Body of pancreas (tissue), 4 donors: ENCODE data around the gene SMARCA2. TPM values are rescaled to one million over a fixed set of nuclear protein-coding genes. Genes with fewer than 3 reads are reported as not detected.

Experiments used
- ATAC-seq: fragments of 150-250 bp; one replicate; pipeline ENCODE4 v1.9.1; 2016
- DNase-seq, 4 donors: peaks; one replicate each; pipeline ENCODE4 v3.0.0-alpha.2; 2019
- H3K27ac ChIP-seq, 4 donors: fragments of 200-600 bp; sonication (generic); 1 replicate in 3 of 4; 2 replicates in 1 of 4; pipeline versions ENCODE4 v1.5.1 to v1.6.1; 2016 to 2019; ENCODE audit warnings: mild to moderate bottlenecking in 1 of 4, mixed read lengths in 1 of 4, moderate library complexity in 1 of 4
- H3K27me3 ChIP-seq, 2 donors: fragments of 200-600 bp; sonication (generic); one replicate each; pipeline ENCODE4 v1.6.0; 2016; ENCODE audit warnings: mild to moderate bottlenecking in 1 of 2
- H3K36me3 ChIP-seq, 2 donors: fragments of 200-600 bp; sonication (generic); replicated peaks in 1 of 2; 2 replicates each; pipeline ENCODE4 v1.5.1; 2016; ENCODE audit warnings: low read depth in 2 of 2; ENCODE audit not compliant: insufficient read depth in 1 of 2
- H3K4me1 ChIP-seq: fragments of 200-600 bp; sonication (generic); one replicate; pipeline ENCODE4 v1.6.0; 2016
- H3K4me3 ChIP-seq, 2 donors: fragments of 200-600 bp; sonication (generic); 1 replicate in 1 of 2; 2 replicates in 1 of 2; pipeline ENCODE4 v1.5.1; 2016 to 2019
- H3K9me3 ChIP-seq, 3 donors: fragments of 200-600 bp; sonication (generic); 1 replicate in 2 of 3; 2 replicates in 1 of 3; pipeline ENCODE4 v1.5.1; 2016
- CTCF ChIP-seq, 7 experiments: fragments of 450-650 bp in 4 of 7; fragments of 200-600 bp in 3 of 7; sonication (generic) in 3 of 7; IDR thresholded peaks; one replicate each; pipeline ENCODE4 v1.5.1; 2016 to 2019; ENCODE audit warnings: antibody characterized with exemption in 7 of 7
- POLR2A ChIP-seq, 3 donors: fragments of 450-650 bp; IDR thresholded peaks; one replicate each; pipeline ENCODE4 v1.6.1; 2016; ENCODE audit warnings: antibody characterized with exemption in 3 of 3, mild to moderate bottlenecking in 2 of 3
- WGBS, 2 donors: methylation state at CpG; one replicate each; pipeline ENCODE4 v1.1.5; 2017; 5-methylcytosine and 5-hydroxymethylcytosine counted together
- intact Hi-C: fragments of 100-400 bp; cut with DNase I; formaldehyde crosslinking; loops from one replicate; pipeline ENCODE4 v1.15.1; 2023
- total RNA-seq, 2 donors: library from RNA; depleted of rRNA; stranded (reverse); fragments of >200 nt; gene quantifications; one replicate each; pipeline ENCODE4 v1.1.0, GENCODE V29; 2016

SMARCA2 gene
- total RNA-seq, 2 donors from 2014 or later = 83.8 to 117 TPM

DNA sequence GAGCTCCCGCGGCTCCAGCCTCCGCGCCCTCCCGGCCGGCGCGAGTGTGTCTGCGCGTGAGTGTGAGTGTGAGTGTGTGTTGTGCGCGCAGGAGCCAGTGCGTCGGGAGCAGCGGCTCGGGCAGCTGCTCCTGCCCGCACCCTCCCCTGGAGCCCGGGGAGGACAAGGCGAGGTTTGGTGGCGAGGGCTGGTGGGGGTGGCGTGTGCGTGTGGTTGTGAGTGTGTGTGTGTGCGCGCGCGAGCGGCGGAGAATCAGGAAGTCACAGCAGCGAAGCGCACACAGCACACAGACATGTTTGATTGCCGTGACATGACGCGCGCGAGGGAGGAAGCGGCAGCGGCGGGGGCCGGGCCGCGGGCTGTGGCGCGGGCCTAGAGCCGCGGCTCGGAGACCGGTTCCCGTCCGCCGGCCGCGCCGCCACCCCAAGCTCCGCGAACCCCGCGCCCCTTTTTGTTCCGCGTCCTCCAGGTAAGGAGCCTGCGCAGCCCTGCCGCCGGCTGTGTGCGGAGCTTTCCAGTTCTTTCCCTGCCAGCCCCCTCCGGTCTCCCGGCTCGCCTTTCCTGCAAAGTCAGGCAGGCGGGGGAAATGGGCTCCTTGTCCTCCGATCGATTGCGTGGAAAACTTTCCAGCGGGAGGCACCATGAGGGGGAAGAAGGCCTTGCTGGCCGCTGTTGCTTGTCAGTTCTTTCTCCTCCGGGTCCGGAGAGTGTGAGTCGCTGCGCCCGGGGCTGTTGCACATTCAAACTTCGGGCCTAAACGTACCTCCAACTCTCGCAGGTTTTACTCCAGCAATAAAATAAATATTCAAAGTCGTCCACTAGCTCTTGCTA, 2.4 kb downstream of the SMARCA2 start:
- WGBS, 2 donors = 0 to 1% methylated on average over 54 to 81 of the region's 81 CpGs
- peak; percentile 75 to 87 (median 79) for DNase-seq
- Histone ChIP-seq H3K36me3 (no peaks in the 10 kb centered on the region), H3K4me3 (peak overlapping the region; percentile 29 to 81), H3K27ac (peak overlapping the region; percentile 88 to 99 (median 98)), H3K4me1 (peaks cover 44% of the 10 kb centered on the region), H3K27me3 (no peaks in the 10 kb centered on the region), H3K9me3 (no peaks in the 10 kb centered on the region)
- peak; percentile 70 to 85 (median 84) for TF ChIP-seq POLR2A (IDR thresholded peaks at IDR 0.05)
- TF ChIP-seq CTCF (IDR thresholded peaks at IDR 0.05) = peak in 1 of 7 experiments; percentile 0
- peak; percentile 39 for ATAC-seq
- intact Hi-C loops = no loop called here

GRCh38 chr9:2018162-2018643, 3.1 kb downstream of the SMARCA2 start:
- intact Hi-C loops = no loop called here
- peaks cover 51% of the 10 kb centered on the region for H3K4me1 ChIP-seq

GRCh38 chr9:2018764-2019558, 3.8 kb downstream of the SMARCA2 start:
- H3K4me1 ChIP-seq = peaks cover 55% of the 10 kb centered on the region
- 20 to 24% methylated on average over 6 of the region's 6 CpGs for WGBS, 2 donors
- intact Hi-C loops = no loop called here
- no peak for TF ChIP-seq POLR2A (IDR thresholded peaks at IDR 0.05)
- no peak for TF ChIP-seq CTCF (IDR thresholded peaks at IDR 0.05)
- H3K27me3 ChIP-seq = no peaks in the 10 kb centered on the region
- no peak overlapping the region for H3K4me3 ChIP-seq
- no peaks in the 10 kb centered on the region for H3K36me3 ChIP-seq
- peak overlapping the region in 3 of 4 donors; percentile 97 to 99 (median 98) for H3K27ac ChIP-seq
- ATAC-seq (no peak), DNase-seq (no peak)
- H3K9me3 ChIP-seq = no peaks in the 10 kb centered on the region

More at GRCh38 chr9:2018162-2018643, 3.1 kb downstream of the SMARCA2 start:
- DNase-seq (no peak), ATAC-seq (no peak)
- no peaks in the 10 kb centered on the region for H3K9me3 ChIP-seq
- WGBS, 2 donors = 3% methylated on average over 7 of the region's 7 CpGs
- H3K4me3 ChIP-seq = peak overlapping the region; percentile 29 to 81
- peak overlapping the region; percentile 88 to 99 (median 98) for H3K27ac ChIP-seq
- no peaks in the 10 kb centered on the region for H3K27me3 ChIP-seq
- TF ChIP-seq POLR2A (IDR thresholded peaks at IDR 0.05) (no peak), CTCF (IDR thresholded peaks at IDR 0.05) (no peak)
- no peaks in the 10 kb centered on the region for H3K36me3 ChIP-seq

DNA sequence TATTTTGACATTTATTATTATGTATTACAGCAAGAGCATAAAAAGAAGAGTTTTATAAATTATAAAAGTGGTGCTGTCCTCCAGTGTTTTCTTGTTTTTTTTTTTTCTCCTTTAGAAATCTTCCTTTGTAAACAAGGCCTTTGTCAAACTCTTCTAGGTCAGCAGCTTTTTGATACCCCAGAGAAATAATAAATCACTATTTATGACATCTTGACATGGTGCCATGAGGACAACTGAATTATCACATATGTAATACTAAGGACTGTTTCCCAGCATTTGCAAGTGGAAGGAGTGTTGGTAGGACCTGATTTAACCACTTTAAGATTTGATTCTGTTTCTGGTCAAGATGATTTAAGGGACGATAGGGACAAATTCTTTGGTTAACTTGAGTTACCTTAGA, 4.6 kb downstream of the SMARCA2 start:
- Histone ChIP-seq H3K4me3 (no peak overlapping the region), H3K9me3 (no peaks in the 10 kb centered on the region), H3K27ac (peak overlapping the region in 1 of 4 donors; percentile 99), H3K27me3 (no peaks in the 10 kb centered on the region), H3K4me1 (peaks cover 60% of the 10 kb centered on the region), H3K36me3 (no peaks in the 10 kb centered on the region)
- TF ChIP-seq POLR2A (IDR thresholded peaks at IDR 0.05) (no peak), CTCF (IDR thresholded peaks at IDR 0.05) (no peak)
- intact Hi-C loops = no loop called here
- no peak for ATAC-seq
- no peak for DNase-seq
- WGBS, 2 donors = 26 to 35% methylated on average over 1 of the region's 1 CpG
